HG02759 (cell line): ENCODE results near the gene ERN1.

ENCODE experiments used
- ATAC-seq: cut with Tn5 transposase; IDR thresholded peaks from one replicate; pipeline ENCODE4 v1.9.1; 2021; ENCODE audit warnings: mild to moderate bottlenecking, moderate library complexity; ENCODE audit not compliant: unreplicated experiment

The ERN1 gene

DNA sequence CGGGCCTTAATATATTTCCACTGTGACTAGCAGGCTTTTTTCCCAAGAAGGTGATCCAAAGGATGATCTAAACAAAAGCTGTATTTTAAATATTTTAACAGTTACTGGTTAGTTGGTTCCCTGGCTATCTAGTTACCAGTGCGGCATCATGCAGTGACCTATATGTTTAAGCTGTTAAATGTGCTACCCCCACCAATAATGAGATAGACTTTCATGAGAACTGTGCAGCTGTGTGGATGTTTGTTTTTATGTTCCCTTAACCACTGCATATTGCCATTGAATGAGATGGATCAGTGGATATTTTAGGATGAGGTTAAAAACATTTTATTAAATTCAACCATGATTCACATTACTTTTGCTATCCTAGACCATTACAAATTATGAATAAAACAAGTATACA lies 16.9 kb downstream of the ERN1 start:
- ATAC-seq: no peak

GRCh38 chr17:64111831-64112230 lies 18.1 kb downstream of the ERN1 start:
- no peak for ATAC-seq

DNA sequence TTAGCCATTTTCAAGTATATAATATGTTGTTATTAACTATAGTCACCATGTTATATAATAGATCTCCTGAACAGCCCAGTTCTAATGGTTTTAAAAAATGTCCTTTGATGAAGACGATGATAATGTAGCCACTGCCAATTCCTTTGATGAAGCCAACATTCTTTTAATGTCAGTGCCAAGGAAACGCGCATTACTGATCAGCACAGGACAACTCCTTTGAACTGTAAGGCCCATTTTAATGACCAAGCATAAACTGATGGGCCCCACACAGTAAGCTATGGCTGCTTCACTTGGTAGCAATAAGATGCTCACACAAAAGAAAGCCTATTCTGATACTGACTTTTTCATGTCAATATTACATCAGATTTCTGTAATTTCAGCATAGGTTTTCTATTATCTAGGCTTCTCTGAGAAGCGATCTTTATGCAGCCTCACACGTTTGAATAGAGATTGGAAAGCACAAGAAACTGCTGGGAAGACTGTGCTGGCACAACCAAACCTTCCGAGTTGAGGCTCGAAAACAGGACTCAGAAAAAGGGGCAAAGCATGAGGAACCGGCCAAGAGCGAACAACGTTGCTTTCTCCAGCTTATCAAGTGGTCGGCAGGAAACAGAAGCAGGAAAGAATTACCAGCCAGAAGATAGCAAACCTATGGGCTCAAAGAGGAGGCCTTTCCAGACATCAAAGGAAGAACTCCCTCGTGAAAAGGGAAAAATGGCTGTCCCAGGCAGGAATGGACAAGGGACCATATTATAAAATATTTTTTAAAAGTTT lies 19.4 kb downstream of the ERN1 start:
- ATAC-seq: no peak

DNA sequence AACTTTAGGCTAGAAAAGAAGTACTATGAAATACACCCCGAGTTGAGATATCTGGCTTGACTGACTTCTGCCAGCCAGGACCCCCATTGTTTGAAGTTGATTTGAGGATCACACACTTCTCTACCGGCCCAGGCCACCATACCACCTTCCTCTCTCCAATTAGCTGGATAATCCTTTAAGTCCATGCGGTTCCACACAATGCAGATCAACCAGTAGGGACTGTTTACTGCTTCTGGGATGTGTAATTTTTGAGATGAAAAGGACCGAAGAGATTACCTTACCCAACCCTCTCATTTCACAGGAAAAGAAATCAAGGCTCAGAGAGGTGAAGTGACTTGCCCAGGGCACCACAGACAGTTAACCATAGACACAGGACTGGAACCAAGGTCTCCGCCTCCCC lies 20.5 kb downstream of the ERN1 start:
- no peak for ATAC-seq

GRCh38 chr17:64107500-64108236 lies 22.3 kb downstream of the ERN1 start:
- ATAC-seq: no peak

DNA sequence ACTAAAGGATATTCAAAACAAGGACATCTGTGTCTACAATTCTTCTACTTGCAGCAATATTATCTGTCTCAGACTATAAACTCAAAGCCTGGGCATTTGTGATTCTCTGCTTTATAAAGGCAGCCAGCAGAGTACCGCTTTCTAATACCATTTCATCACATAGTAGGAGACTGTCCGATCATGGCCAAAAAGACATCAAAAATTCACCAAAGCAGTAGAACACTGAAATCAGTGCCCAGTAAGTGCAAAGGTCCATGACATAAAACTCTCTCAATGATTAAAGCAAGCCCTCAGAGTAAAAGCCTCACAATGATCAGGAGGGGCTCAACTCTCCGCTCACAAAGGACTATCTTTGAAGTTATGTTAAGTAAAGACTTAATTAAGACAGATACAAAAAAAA lies 23.0 kb downstream of the ERN1 start:
- ATAC-seq: no peak

DNA sequence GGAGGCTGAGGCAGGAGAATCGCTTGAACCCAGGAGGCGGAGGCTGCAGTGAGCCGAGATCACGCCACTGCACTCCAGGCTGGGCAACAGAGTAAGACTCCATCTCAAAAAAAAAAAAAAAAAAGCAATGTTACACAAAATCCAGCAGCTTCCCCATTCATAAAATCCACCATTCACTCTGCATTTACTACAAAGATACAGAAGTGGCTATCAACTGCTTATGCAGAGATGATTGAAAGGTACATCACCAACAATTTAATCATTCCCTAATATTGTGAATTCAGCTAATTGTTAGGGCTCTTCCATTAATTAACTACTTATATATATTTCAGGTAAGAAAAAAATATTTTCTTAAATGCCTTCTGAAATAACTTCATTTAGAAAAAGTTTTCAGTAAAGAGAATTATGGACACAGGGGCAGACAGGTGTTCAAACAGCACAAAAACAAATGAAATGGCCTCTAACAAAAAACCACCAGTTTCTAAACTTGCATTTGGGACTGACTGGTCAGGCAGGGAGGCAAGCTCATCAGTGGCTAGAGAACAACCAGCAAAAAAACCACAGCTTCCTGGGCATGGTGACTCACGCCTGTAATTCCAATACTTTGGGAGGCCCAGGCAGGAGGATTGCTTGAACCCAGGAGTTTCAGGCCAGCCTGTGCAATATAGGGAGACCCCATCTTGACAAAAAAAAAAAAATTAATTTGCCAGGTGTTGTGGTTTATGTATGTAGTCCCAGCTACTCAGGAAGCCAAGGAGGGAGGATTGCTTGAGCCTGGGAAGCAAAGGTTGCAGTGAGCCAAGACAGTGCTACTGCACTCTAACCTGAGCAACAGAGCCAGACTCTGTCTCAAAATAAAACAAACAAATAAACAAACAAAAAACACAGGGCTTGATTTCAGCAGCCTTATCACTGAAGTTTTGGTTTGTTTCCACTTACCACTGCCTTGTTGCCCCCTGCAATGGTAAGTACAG lies 26.3 kb downstream of the ERN1 start:
- ATAC-seq: no peak

DNA sequence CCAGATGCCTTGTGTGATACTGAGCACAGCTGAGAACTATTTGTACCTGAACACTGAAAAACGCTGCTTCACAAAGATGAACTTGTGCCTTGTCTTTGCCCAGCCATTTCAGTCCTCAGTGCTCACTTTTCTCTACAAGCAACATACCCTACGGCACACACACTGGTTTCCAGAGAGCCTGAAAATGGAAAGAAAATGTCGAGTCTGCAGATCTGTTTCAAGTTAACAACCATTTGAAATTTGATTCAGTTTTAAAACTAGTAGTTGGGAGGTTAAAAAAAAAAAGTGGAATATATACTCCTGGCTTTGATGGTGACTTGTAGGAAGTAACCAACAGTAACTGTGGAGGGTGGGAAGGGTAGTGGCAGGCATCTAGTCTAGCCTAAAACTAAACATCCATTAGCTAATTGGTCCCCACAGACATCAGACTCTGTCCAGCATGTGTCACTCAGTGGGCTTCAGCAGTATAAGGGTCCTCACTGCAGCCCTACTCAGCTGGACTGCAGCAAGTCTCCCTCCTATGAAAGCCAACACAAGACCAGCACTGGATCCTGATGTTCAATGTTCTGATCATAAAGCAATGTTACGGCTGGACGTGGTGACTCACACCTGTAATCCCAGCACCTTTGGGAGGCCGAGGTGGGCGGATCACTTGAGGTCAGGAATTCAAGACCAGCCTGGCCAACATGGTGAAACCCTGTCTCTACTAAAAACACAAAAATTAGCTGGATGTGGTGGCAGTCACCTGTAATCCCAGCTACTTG lies 27.1 kb downstream of the ERN1 start:
- no peak for ATAC-seq

GRCh38 chr17:64099543-64099942 lies 30.4 kb downstream of the ERN1 start:
- no peak for ATAC-seq

DNA sequence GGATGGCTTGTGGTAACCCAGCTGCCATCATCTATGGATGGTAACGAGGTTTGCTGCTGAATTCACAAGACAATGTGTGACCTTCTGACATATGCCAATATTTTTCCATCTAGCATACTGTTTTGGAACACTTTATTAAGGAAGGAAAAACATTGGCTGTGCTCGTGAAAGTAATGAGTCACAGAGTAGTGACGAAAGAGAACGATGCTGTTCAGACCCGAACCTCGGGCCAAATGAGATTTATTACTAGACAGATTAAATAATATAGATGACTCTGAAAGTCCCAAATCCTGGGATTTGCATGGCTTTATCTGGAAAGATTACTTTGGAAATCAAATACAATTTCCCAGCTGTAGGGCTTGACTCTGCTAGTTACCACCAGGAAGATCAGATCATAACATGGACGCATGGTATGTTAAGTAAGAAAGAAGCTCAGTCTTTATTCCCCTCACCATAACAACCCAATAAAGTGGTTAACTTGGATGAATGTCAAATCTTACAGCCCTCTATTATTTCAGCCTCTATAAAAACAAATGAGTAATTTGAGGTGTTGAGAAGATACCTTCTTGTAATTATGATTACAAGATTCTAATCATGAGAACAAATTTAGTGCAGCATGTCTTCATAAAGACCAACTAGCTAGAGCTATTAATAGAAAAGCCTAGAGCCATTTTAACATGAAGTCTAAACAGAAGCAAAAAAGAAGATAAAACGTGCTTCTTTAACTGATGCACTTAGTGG lies 32.6 kb downstream of the ERN1 start:
- ATAC-seq: no peak

GRCh38 chr17:64096037-64096436 lies 33.9 kb downstream of the ERN1 start:
- ATAC-seq: no peak

DNA sequence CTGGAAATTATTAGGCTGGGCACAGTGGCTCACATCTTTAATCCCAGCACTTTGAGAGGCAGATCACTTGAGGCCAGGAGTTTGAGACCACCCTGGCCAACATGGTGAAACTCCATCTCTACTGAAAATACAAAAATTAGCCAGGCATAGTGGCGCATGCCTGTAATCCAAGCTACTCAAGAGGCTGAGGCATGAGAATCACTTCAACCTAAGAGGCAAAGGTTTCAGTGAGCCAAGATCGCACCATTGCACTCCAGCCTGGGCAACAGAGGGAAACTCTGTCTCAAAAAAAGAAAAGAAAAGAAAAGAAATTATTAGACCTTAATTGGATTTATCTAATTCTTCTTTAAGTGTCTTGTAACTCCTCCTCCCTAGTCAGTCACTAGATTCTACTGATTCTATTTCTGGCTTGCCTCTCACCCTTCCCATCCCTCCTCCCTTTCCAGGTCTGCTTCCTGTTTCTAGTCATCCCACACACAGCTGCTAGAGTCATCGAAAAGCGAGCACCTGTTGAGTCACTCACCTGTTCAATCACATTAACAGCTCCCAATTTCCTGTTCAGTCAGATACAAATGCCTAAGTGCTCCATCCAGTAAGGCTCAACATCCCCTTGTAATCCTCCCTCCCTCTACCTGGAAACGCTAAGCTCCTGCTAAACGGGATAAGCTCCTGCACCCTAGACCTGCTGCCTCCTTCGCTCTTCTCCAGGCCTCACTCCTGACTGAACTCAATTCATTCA lies 34.6 kb downstream of the ERN1 start:
- no peak for ATAC-seq

- no peak for ATAC-seq
Observed at GRCh38 chr17:64094412-64094811, 35.5 kb downstream of the ERN1 start.

DNA sequence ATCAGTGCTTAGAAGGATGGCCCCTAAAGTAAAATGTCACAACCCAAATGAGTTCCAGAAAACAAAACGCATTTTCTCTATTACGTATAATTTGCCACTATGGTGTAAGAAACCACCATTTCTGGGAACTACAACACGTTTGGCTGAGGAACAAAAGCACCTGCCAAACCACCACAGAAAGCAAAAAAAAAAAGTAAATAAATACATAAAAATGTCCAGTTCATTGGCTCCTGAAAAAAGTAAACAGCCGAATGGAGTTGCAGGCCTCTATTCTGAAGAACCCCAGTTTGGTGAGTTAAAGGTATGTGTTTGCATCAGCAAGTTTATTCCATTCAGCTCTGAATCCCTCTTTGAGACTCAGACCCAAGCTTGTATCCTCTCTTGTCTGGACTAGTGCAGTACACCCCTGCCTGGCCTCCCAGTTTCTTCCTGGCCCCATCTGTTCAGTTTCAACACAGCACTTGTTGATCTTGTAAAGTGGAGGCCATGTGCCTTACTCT lies 36.9 kb downstream of the ERN1 start:
- no peak for ATAC-seq

GRCh38 chr17:64092113-64092512 lies 37.8 kb downstream of the ERN1 start:
- ATAC-seq: no peak

GRCh38 chr17:64091571-64091970 lies 38.4 kb downstream of the ERN1 start:
- ATAC-seq: no peak

DNA sequence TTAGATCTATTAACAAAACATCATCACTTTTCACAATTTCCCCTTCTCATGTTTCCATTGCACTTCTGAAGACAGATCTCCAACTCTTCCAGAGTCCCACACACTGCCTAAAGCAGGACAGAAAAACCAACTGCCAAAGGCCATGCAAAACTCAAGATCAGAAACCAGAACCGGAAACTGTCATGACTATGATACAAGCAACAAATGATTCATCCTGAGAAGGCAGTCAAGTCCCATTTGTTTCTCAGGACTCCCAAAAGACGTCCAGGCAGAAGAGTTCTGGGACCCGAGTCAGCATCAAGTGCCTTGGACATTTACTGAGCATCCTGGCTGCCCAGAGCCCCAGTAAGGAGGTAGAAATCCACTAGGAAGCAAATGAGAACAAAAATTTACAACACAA lies 38.8 kb downstream of the ERN1 start:
- no peak for ATAC-seq

DNA sequence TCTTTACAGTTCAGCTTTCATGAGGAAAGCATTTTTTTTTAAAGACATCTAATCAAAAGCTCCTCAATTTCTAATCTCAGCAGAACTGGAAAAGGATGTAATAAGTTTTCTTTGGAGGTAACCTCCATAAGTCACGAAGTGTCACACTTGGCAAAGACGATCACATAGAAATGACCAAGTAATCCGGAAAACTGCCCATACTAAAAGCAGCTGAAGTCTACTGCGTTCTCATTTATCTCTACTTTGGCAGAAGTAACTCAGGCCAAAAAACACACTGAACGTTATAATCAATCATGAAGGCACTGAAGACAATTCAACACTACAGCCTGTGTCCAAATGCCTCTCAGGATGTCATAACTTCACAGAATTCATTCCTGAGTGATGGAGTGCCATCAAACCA lies 39.8 kb downstream of the ERN1 start:
- ATAC-seq: no peak
